ENCODE measurements around the gene TYW1B. TPM values are rescaled to one million over a fixed set of nuclear protein-coding genes. Genes with fewer than 3 reads are reported as not detected.
"Not testable (repeated sequence)": the region's sequence is repeated elsewhere in the genome, so short reads cannot be mapped to it uniquely, and the experiment has no call there.

TYW1B gene, protein sequence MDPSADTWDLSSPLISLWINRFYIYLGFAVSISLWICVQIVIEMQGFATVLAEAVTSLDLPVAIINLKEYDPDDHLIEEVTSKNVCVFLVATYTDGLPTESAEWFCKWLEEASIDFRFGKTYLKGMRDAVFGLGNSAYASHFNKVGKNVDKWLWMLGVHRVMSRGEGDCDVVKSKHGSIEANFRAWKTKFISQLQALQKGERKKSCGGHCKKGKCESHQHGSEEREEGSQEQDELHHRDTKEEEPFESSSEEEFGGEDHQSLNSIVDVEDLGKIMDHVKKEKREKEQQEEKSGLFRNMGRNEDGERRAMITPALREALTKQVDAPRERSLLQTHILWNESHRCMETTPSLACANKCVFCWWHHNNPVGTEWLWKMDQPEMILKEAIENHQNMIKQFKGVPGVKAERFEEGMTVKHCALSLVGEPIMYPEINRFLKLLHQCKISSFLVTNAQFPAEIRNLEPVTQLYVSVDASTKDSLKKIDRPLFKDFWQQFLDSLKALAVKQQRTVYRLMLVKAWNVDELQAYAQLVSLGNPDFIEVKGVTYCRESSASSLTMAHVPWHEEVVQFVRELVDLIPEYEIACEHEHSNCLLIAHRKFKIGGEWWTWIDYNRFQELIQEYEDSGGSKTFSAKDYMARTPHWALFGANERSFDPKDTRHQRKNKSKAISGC
- total RNA-seq, result 4.2 and 5.7 TPM in 2 replicates
- long read RNA-seq, partial matches to known transcripts, result 5 of 15 reads
- long read RNA-seq, other reads (novel, unspliced or antisense), result 7 of 15 reads

DNA sequence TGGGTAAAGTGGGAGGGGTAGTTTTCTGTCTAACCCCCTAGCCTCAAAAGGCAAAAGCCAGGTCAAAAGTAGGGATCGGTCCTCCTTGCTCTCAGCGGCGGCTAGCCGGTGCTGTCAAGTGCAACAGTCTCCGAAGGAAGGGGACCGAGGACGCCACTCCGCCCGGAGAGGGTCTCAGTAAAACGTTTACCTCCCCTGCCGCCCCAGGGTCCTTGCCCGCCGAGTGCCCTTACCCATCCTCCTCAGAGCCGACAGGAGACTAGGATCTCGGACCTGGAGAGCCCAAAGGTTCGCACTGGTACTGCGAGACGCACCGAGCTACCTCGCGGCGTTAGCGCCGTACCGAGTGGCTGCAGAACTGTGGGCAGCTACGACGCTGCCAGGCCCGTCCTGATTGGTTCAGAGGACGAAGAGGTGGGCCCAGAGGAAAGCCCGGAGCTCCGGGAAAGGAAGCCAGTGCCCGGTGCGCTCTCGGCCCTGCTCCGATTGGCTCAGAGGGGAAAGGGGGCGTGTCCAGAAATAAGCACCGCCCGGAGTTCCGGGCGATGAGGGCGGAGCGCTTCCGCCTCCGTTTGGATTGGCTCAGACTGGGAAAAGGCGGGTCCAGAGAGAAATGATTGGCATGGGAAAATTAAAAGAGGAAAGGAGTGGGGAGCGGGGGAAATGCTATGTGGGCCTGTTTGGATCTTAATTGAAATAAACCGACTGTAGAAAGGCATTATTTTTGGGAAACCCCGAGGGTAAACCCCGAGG, at the start of gene TYW1B:
TSS of gene TYW1B (minus strand) at position 362 of the 753 bp plus-strand sequence. CDS start at position 237, 125 bp downstream.
- H3K27ac Mint-ChIP-seq, result peak within 1 kb of the TSS; percentile 95
- H3K27me3 Mint-ChIP-seq; H3K9me3 Mint-ChIP-seq (ENCODE audit: low read depth); H3K36me3 Mint-ChIP-seq (ENCODE audit: insufficient read depth): not testable (repeated sequence)
- DNase-seq (ENCODE audit: low spot score, unreplicated experiment), result peak; percentile 94
- peak within 1 kb of the TSS; percentile 86 for H3K4me3 Mint-ChIP-seq (ENCODE audit: low read depth)
- H3K4me1 Mint-ChIP-seq (ENCODE audit: low read depth), result peaks cover 13% of the 10 kb centered on the region

DNA sequence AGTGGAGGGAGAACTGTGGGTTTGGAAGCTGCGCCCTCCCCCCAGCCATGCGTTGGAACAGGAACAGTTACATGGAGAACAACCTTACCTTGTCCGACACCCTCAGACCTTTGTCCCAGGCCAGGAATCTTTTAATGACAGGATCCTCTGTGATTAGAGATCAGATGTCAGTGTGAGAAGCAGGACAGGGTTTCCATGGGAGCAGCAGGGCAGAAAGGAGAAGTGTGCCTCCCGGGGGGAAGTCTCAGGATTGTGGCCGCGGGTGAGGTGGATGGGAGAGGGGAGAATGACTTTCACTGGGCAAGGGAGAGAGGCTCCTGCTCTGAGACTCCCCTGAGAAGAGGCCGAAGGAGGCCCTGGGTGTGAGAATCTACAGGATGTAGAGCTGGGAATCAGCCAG, 39.6 kb upstream of the TYW1B start:
- H3K27me3 Mint-ChIP-seq, result peaks cover 14% of the 10 kb centered on the region
- H3K36me3 Mint-ChIP-seq (ENCODE audit: insufficient read depth); H3K4me3 Mint-ChIP-seq (ENCODE audit: low read depth); H3K27ac Mint-ChIP-seq; DNase-seq (ENCODE audit: low spot score, unreplicated experiment); H3K4me1 Mint-ChIP-seq (ENCODE audit: low read depth); H3K9me3 Mint-ChIP-seq (ENCODE audit: low read depth): not testable (repeated sequence)

DNA sequence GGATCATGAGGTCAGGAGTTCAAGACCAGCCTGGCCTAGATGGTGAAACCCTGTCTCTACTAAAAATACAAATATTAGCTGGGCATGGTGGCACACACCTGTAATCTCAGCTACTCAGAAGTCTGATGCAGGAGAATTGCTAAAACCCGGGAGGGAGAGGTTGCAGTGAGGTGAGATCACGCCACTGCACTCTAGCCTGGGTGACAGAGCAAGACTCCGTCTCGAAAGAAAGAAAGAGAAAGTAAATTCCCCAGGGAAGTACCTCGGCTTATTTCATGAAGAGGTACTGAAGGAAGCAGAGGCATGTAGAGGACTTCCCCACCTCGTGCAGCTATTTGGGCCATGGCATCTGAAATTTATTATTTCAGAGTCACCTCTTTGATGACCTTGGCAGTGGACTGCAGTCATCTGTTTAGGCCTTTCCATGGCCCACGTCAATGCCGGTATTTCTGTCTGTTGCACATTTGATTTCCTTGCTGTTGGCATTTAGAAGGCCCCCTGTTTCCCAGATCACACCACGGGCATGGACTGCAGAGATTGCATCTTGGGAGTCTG, 30.9 kb upstream of the TYW1B start:
- H3K27ac Mint-ChIP-seq; H3K4me3 Mint-ChIP-seq (ENCODE audit: low read depth); H3K27me3 Mint-ChIP-seq; H3K36me3 Mint-ChIP-seq (ENCODE audit: insufficient read depth); H3K9me3 Mint-ChIP-seq (ENCODE audit: low read depth); DNase-seq (ENCODE audit: low spot score, unreplicated experiment); H3K4me1 Mint-ChIP-seq (ENCODE audit: low read depth): not testable (repeated sequence)

DNA sequence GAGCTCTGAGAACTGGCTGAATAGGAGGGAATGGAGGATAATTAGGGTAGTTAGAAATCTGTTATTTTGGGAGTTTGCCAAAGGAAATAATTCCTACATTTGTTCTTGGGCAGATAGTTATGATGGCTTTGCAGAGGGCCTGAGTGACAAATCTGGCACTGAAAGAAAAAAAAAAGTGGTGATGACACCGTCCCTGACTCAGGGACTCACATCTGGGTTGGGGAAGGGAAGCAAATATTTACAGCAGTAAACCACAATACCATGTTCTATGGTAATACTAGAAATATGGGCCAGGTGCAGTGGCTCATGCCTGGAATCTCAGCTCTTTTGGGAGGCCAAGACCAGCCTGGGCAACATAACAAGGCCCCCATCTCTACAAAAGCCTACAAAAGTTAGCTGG, 29.9 kb upstream of the TYW1B start:
- not testable (repeated sequence) for H3K9me3 Mint-ChIP-seq (ENCODE audit: low read depth); H3K4me1 Mint-ChIP-seq (ENCODE audit: low read depth); H3K27me3 Mint-ChIP-seq; H3K27ac Mint-ChIP-seq; DNase-seq (ENCODE audit: low spot score, unreplicated experiment); H3K36me3 Mint-ChIP-seq (ENCODE audit: insufficient read depth); H3K4me3 Mint-ChIP-seq (ENCODE audit: low read depth)

DNA sequence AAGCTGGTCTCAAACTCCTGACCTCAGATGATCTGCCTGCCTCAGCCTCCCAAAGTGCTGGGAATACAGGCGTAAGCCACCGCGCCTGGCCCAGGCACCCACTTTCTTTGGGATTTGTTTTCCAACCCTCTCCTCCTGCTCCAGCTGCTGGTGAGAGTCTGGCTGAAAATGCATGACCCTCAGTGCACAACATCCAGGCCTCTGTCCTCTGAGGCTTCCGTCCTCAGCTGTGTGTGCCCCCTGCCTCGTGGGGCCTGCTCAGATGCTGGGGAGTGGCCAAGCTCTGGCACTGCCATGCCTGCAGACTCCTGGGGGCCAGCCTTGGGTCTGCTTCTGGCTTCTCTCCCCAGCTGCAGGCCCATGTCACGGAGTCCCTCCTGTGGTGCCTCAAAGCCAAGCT, 27.3 kb upstream of the TYW1B start:
- H3K27me3 Mint-ChIP-seq; H3K27ac Mint-ChIP-seq; H3K36me3 Mint-ChIP-seq (ENCODE audit: insufficient read depth); DNase-seq (ENCODE audit: low spot score, unreplicated experiment); H3K9me3 Mint-ChIP-seq (ENCODE audit: low read depth); H3K4me1 Mint-ChIP-seq (ENCODE audit: low read depth); H3K4me3 Mint-ChIP-seq (ENCODE audit: low read depth): not testable (repeated sequence)

DNA sequence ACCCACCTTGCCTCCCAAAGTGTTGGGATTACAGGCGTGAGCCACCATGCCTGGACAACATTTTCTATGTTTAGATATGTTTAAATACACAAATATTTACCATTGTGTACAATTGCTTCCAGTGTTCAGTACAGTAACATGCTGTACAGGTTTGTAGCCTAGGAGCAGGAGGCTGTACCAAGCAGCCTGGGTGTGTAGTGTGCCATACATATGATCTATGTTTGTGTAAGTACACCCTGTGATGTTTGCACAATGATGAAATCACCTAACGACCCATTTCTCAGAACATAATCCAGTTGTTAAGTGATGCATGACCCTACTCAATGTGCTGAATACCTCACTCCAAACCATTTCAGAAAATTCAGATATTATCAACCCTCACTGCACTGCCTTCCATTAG, 24.9 kb upstream of the TYW1B start:
- H3K27me3 Mint-ChIP-seq; H3K27ac Mint-ChIP-seq; H3K4me3 Mint-ChIP-seq (ENCODE audit: low read depth); H3K9me3 Mint-ChIP-seq (ENCODE audit: low read depth); H3K36me3 Mint-ChIP-seq (ENCODE audit: insufficient read depth); H3K4me1 Mint-ChIP-seq (ENCODE audit: low read depth); DNase-seq (ENCODE audit: low spot score, unreplicated experiment): not testable (repeated sequence)

DNA sequence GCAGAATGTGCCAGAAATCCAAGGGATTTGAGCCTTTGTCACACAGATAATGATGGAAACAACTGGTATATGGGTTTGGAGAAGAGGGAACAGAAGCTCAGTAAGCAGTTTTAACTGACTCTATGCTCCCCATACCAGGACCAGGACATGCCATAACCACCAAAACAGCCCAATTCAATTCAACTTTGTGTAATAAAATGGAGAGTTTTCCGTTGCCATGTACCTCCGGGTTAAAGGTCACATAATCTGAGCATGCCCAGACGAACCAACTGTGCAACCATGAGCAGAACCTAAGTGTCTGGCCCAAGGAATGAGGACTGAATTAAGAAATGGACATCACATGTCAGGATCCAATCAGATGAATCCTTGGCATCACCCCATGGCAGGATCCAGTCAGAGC, 22.7 kb upstream of the TYW1B start:
- not testable (repeated sequence) for H3K27me3 Mint-ChIP-seq; H3K27ac Mint-ChIP-seq; H3K4me3 Mint-ChIP-seq (ENCODE audit: low read depth); H3K4me1 Mint-ChIP-seq (ENCODE audit: low read depth); H3K9me3 Mint-ChIP-seq (ENCODE audit: low read depth); DNase-seq (ENCODE audit: low spot score, unreplicated experiment); H3K36me3 Mint-ChIP-seq (ENCODE audit: insufficient read depth)

DNA sequence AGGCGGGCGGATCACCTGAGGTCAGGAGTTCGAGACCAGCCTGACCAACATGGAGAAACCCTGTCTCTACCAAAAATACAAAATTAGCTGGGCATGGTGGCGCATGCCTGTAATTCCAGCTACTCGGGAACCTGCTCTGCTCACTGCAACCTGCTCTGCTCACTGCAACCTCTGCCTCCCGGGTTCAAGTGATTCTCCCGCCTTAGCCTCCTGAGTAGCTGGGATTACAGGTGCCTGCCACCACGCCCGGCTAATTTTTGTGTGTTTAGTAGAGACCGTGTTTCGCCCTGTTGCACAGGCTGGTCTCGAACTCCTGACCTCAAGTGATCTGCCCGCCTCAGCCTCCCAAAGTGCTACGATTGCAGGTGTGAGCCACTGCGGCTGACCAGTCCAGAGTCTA, 16.1 kb upstream of the TYW1B start:
- H3K4me1 Mint-ChIP-seq (ENCODE audit: low read depth); H3K27me3 Mint-ChIP-seq; H3K27ac Mint-ChIP-seq; H3K4me3 Mint-ChIP-seq (ENCODE audit: low read depth); H3K36me3 Mint-ChIP-seq (ENCODE audit: insufficient read depth); DNase-seq (ENCODE audit: low spot score, unreplicated experiment): not testable (repeated sequence)
- peaks cover 11% of the 10 kb centered on the region for H3K9me3 Mint-ChIP-seq (ENCODE audit: low read depth)

DNA sequence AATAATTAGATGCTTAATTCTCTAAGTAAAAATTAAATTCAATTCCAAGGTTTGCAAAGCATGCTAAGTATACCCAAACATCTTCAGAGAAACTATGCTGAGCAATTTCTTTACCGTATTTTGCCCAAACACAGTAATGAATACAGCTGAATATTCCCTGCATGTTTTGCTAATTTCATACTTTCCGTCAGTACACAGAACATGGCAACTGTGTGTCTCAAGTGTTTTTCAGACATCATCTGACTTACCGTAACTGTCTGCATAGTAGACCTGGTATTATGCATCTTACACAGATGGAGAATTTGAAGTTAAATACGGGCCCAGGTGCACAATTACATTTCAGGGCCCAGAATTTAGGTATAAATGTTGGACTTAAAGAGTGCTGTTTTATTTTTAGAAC, 15.2 kb upstream of the TYW1B start:
- H3K27ac Mint-ChIP-seq; H3K27me3 Mint-ChIP-seq; H3K4me3 Mint-ChIP-seq (ENCODE audit: low read depth); H3K4me1 Mint-ChIP-seq (ENCODE audit: low read depth); DNase-seq (ENCODE audit: low spot score, unreplicated experiment); H3K36me3 Mint-ChIP-seq (ENCODE audit: insufficient read depth): not testable (repeated sequence)
- peaks cover 11% of the 10 kb centered on the region for H3K9me3 Mint-ChIP-seq (ENCODE audit: low read depth)

DNA sequence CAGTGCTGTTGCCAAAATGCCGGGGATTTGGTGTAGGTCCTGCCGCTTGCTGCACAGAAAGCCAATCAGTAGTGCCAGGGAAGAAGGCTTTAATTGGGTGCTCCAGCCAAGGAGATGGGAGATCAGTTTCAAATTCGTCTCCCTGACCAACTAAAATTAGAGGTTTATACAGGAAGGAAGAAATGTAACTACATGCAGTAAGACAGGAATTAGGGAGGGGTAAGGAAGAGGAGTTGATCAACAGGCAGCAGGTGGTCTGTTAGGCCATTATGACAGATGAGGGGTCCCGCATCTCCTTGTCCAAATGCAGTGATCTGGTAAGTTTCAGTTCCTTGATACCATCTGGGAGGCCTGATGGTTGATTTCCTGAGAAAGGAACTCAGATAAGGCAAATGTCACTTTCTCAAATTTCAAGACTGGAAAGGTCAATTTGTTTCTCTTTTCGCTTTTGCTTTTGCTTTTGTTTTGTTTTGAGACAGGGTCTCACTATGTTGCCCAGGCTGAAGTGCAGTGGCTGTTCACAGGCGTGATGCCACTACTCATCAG, 13.0 kb upstream of the TYW1B start:
- Mint-ChIP-seq H3K9me3 (ENCODE audit: low read depth) (peaks cover 11% of the 10 kb centered on the region), H3K36me3 (ENCODE audit: insufficient read depth) (peaks cover 12% of the 10 kb centered on the region)
- not testable (repeated sequence) for H3K27ac Mint-ChIP-seq; H3K4me3 Mint-ChIP-seq (ENCODE audit: low read depth); H3K4me1 Mint-ChIP-seq (ENCODE audit: low read depth); DNase-seq (ENCODE audit: low spot score, unreplicated experiment); H3K27me3 Mint-ChIP-seq

DNA sequence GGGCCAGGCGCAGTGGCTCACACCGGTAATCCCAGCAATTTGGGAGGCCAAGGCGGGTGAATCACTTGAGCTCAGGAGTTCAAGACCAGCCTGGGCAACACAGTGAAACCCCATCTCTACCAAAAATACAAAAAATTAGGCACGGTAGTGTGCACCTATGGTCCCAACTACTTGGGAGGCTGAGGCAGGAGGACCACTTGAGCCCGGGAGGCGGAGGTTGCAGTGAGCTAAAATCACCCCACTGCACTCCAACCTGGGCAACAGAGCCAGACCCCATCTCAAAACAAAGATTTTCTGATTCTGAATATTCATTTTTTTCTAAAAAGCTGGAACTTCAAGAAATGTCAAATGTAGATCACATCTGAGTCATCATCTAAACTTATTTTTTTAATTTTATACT, 10.3 kb upstream of the TYW1B start:
- not testable (repeated sequence) for H3K4me3 Mint-ChIP-seq (ENCODE audit: low read depth); H3K27me3 Mint-ChIP-seq; DNase-seq (ENCODE audit: low spot score, unreplicated experiment); H3K27ac Mint-ChIP-seq; H3K4me1 Mint-ChIP-seq (ENCODE audit: low read depth)
- Mint-ChIP-seq H3K36me3 (ENCODE audit: insufficient read depth) (peaks cover 12% of the 10 kb centered on the region), H3K9me3 (ENCODE audit: low read depth) (peaks cover 11% of the 10 kb centered on the region)

DNA sequence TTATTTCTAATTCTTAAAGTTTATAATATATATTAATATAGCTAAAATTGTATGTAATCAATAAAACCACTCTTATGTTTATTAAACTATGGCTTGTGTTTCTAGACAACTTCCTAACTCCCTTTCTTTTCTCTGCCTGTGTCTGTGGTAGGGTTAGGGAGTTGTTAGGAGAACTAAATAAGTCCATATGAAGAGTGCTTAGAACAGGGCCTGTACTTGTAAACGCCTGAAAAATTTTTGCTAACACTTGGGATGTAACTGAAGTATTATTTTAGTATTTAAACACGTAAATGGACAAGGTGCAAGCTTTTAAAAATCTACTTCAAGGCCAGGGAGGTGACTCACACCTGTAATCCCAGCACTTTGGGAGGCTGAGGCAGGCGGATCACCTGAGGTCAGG, 9.3 kb upstream of the TYW1B start:
- not testable (repeated sequence) for H3K27me3 Mint-ChIP-seq; H3K4me1 Mint-ChIP-seq (ENCODE audit: low read depth); H3K4me3 Mint-ChIP-seq (ENCODE audit: low read depth); H3K27ac Mint-ChIP-seq; DNase-seq (ENCODE audit: low spot score, unreplicated experiment)
- H3K9me3 Mint-ChIP-seq (ENCODE audit: low read depth), result peaks cover 11% of the 10 kb centered on the region
- H3K36me3 Mint-ChIP-seq (ENCODE audit: insufficient read depth), result peaks cover 12% of the 10 kb centered on the region
